ENCODE measurements around the gene FRMD4A. TPM values are rescaled to one million over a fixed set of nuclear protein-coding genes. Genes with fewer than 3 reads are reported as not detected.

FRMD4A gene
- total and polyA plus RNA-seq, 2 of the 4 experiments (the other 2 are of a cell fraction) = 30.3 to 68.8 TPM

- Histone ChIP-seq H3K56ac (ENCODE audit: extremely low read depth, insufficient read depth, low read length) (no peak overlapping the region), H3K4ac (ENCODE audit: low read depth, low read length) (no peak overlapping the region), H3K14ac (replicated peaks; ENCODE audit: low read depth, low read length) (0 out of 2 replicates have a peak overlapping the region, but pooled peaks have one; percentile 62), H2BK20ac (ENCODE audit: low read depth, low read length) (peak overlapping the region; percentile 44; the same call in 1 of the 2 replicates), H2AK9ac (replicated peaks; ENCODE audit: low read depth, low read length, poor library complexity) (no peak overlapping the region), H2BK120ac (ENCODE audit: low read depth, low read length) (peak overlapping the region; percentile 35), H3K18ac (ENCODE audit: low read depth, low read length) (no peak overlapping the region), H3K36me3 (ENCODE audit: control insufficient read depth, insufficient read depth, low read length) (no peaks in the 10 kb centered on the region), H3K27me3 (ENCODE audit: control insufficient read depth, insufficient read depth, low read length) (peaks cover 25% of the 10 kb centered on the region), H3K4me3 (ENCODE audit: insufficient read depth, low read depth, low read length) (no peak overlapping the region), H3K9me1 (ENCODE audit: insufficient read depth, low read length) (no peaks in the 10 kb centered on the region), H4K5ac (ENCODE audit: low read depth, low read length) (no peak overlapping the region), H3K4me1 (ENCODE audit: control insufficient read depth, insufficient read depth, low read length) (peaks cover 2% of the 10 kb centered on the region), H3K27ac (ENCODE audit: insufficient read depth, low read length) (no peak overlapping the region), H3K79me1 (ENCODE audit: low read depth in 1 of 2, low read length in 2 of 2) (no peaks in the 10 kb centered on the region), H4K20me1 (ENCODE audit: insufficient read depth, low read length) (no peaks in the 10 kb centered on the region), H3K4me2 (ENCODE audit: low read depth, low read length) (no peak overlapping the region), H2AFZ (replicated peaks; ENCODE audit: low read length, poor library complexity) (no peak overlapping the region), H3K9me3 (ENCODE audit: control insufficient read depth, insufficient read depth, low read length) (no peaks in the 10 kb centered on the region; the same call in 1 of the 2 replicates), H3K23ac (ENCODE audit: low read depth, low read length) (no peak overlapping the region), H4K8ac (ENCODE audit: low read depth in 2 of 2, low read length in 2 of 2) (no peak overlapping the region), H2BK15ac (ENCODE audit: low read depth, low read length) (no peak overlapping the region; the same call in 2 of the 3 replicates), H3K9ac (ENCODE audit: low read depth, low read length) (no peak overlapping the region), H2AK5ac (ENCODE audit: low read depth, low read length) (peak overlapping the region; percentile 12; the same call in 1 of the 2 replicates), H2BK5ac (ENCODE audit: low read depth, low read length, poor library complexity, severe bottlenecking) (no peak overlapping the region), H4K91ac (ENCODE audit: insufficient read depth, low read depth, low read length) (no peak overlapping the region; the same call in 1 of the 2 replicates)
- intact Hi-C loops (cut with micrococcal nuclease) (no loop called here), in situ Hi-C loops (cut with MboI; ENCODE audit: low sequenced_read_pairs) (no loop called here), dilution Hi-C loops (cut with HindIII; ENCODE audit: low sequenced_read_pairs, unreplicated experiment) (no loop called here)
- ChIA-PET CTCF (no interaction called here), POLR2A (ENCODE audit: unreplicated experiment) (no interaction called here)
- ATAC-seq (ENCODE audit: low read depth) (no peak), DNase-seq (peak; percentile 56)
- no TSS peak for BruUV-seq (replicated peaks)
- TF ChIP-seq SMC3 (IDR thresholded peaks at IDR 0.05; ENCODE audit: low read depth, low read length) (no peak), RAD21 (IDR thresholded peaks at IDR 0.05; ENCODE audit: low read length) (no peak), MAZ (IDR thresholded peaks at IDR 0.05; ENCODE audit: borderline replicate concordance, low read depth, low read length) (no peak), RFX5 (IDR thresholded peaks at IDR 0.05; ENCODE audit: low read depth, low read length) (no peak), CEBPB (IDR thresholded peaks at IDR 0.05; ENCODE audit: low read depth, low read length) (no peak), USF2 (IDR thresholded peaks at IDR 0.05; ENCODE audit: low read depth, low read length) (no peak), CHD1 (IDR thresholded peaks at IDR 0.05; ENCODE audit: low read depth, low read length) (no peak)
- TF ChIP-seq, protein P1, sequence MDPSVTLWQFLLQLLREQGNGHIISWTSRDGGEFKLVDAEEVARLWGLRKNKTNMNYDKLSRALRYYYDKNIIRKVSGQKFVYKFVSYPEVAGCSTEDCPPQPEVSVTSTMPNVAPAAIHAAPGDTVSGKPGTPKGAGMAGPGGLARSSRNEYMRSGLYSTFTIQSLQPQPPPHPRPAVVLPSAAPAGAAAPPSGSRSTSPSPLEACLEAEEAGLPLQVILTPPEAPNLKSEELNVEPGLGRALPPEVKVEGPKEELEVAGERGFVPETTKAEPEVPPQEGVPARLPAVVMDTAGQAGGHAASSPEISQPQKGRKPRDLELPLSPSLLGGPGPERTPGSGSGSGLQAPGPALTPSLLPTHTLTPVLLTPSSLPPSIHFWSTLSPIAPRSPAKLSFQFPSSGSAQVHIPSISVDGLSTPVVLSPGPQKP (IDR thresholded peaks at IDR 0.05; ENCODE audit: borderline replicate concordance, low read depth, low read length) = no peak
- TF ChIP-seq, protein P2, sequence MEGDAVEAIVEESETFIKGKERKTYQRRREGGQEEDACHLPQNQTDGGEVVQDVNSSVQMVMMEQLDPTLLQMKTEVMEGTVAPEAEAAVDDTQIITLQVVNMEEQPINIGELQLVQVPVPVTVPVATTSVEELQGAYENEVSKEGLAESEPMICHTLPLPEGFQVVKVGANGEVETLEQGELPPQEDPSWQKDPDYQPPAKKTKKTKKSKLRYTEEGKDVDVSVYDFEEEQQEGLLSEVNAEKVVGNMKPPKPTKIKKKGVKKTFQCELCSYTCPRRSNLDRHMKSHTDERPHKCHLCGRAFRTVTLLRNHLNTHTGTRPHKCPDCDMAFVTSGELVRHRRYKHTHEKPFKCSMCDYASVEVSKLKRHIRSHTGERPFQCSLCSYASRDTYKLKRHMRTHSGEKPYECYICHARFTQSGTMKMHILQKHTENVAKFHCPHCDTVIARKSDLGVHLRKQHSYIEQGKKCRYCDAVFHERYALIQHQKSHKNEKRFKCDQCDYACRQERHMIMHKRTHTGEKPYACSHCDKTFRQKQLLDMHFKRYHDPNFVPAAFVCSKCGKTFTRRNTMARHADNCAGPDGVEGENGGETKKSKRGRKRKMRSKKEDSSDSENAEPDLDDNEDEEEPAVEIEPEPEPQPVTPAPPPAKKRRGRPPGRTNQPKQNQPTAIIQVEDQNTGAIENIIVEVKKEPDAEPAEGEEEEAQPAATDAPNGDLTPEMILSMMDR (conservative IDR thresholded peaks at IDR 0.05; ENCODE audit: low read depth, low read length) = no peak
- no CpG with 5 or more reads among the region's 3 CpGs for WGBS, 2 experiments (ENCODE audit: extremely low coverage in 2 of 2, insufficient read length in 1 of 2)
Measured at GRCh38 chr10:14356921-14357320, 26.2 kb upstream of the FRMD4A start.

Data from IMR-90 (cell line).